GM19193 (cell line): ENCODE data around the gene ASIC2.

ENCODE experiments used
- POLR2A ChIP-seq: IDR thresholded peaks from 4 replicates; pipeline ENCODE4 v1.6.1; 2011; ENCODE audit not compliant: insufficient read depth, insufficient read length; ENCODE audit errors: extremely low read depth

Gene ASIC2

GRCh38 chr17:33113991-33114370, 179.1 kb downstream of the ASIC2 start:
- no peak for TF ChIP-seq POLR2A

GRCh38 chr17:33113276-33113990, 179.7 kb downstream of the ASIC2 start:
- no peak for TF ChIP-seq POLR2A

GRCh38 chr17:33112763-33113162, 180.3 kb downstream of the ASIC2 start:
- no peak for TF ChIP-seq POLR2A

GRCh38 chr17:33109336-33110072, 183.6 kb downstream of the ASIC2 start:
- no peak for TF ChIP-seq POLR2A

- TF ChIP-seq POLR2A: no peak
These were observed 186.4 kb downstream of the ASIC2 start for GRCh38 chr17:33106525-33107165.

- TF ChIP-seq POLR2A: no peak
These were observed 187.2 kb downstream of the ASIC2 start for GRCh38 chr17:33105911-33106310.

GRCh38 chr17:33099906-33100305, 193.2 kb downstream of the ASIC2 start:
- no peak for TF ChIP-seq POLR2A

- TF ChIP-seq POLR2A: no peak
These were observed 193.8 kb downstream of the ASIC2 start for GRCh38 chr17:33099252-33099651.

- no peak for TF ChIP-seq POLR2A
These were observed 195.7 kb downstream of the ASIC2 start for GRCh38 chr17:33097411-33097810.

- no peak for TF ChIP-seq POLR2A
These were observed 196.9 kb downstream of the ASIC2 start for GRCh38 chr17:33096161-33096560.

- TF ChIP-seq POLR2A: no peak
These were observed 201.8 kb downstream of the ASIC2 start for GRCh38 chr17:33091271-33091670.

- no peak for TF ChIP-seq POLR2A
These were observed 202.3 kb downstream of the ASIC2 start for GRCh38 chr17:33090806-33091205.

- TF ChIP-seq POLR2A: no peak
These were observed 206.2 kb downstream of the ASIC2 start for GRCh38 chr17:33086878-33087277.

- TF ChIP-seq POLR2A: no peak
These were observed 207.1 kb downstream of the ASIC2 start for GRCh38 chr17:33086041-33086440.

GRCh38 chr17:33085256-33085655, 207.8 kb downstream of the ASIC2 start:
- no peak for TF ChIP-seq POLR2A

GRCh38 chr17:33084755-33085154, 208.3 kb downstream of the ASIC2 start:
- no peak for TF ChIP-seq POLR2A

GRCh38 chr17:33082529-33083173, 210.4 kb downstream of the ASIC2 start:
- no peak for TF ChIP-seq POLR2A
